Measurements from ENCODE around the gene SDCCAG8. TPM values are rescaled to one million over a fixed set of nuclear protein-coding genes. Genes with fewer than 3 reads are reported as not detected.

SDCCAG8 gene
- total RNA-seq, 1 donor from 2014 or later: 61.7 TPM

GRCh38 chr1:243254233-243254926 is 1.5 kb upstream of the SDCCAG8 start:
- DNase-seq: peak; percentile 83

GRCh38 chr1:243254927-243255790 is 682 bp upstream of the SDCCAG8 start, which contains the start of gene CEP170:
Gene CEP170 (minus strand): TSS chr1:243255281. CDS start chr1:243225280, 30,001 bp downstream.
- DNase-seq: peak; percentile 100

- DNase-seq: no peak
Measured at GRCh38 chr1:243256590-243256989, 749 bp downstream of the SDCCAG8 start.

- no peak for DNase-seq
Measured at GRCh38 chr1:243257189-243257588, 1.3 kb downstream of the SDCCAG8 start.

- DNase-seq: no peak
Measured at GRCh38 chr1:243258731-243259130, 2.9 kb downstream of the SDCCAG8 start.

GRCh38 chr1:243260221-243260880 is 4.5 kb downstream of the SDCCAG8 start:
- no peak for DNase-seq

GRCh38 chr1:243261390-243261789 is 5.5 kb downstream of the SDCCAG8 start:
- DNase-seq: no peak

- DNase-seq: no peak
Measured at GRCh38 chr1:243264717-243265116, 8.9 kb downstream of the SDCCAG8 start.

GRCh38 chr1:243266231-243266630 is 10.4 kb downstream of the SDCCAG8 start:
- no peak for DNase-seq

GRCh38 chr1:243267471-243267880 is 11.6 kb downstream of the SDCCAG8 start:
- no peak for DNase-seq

GRCh38 chr1:243267914-243268653 is 12.2 kb downstream of the SDCCAG8 start:
- DNase-seq: no peak

- no peak for DNase-seq
Measured at GRCh38 chr1:243268751-243269460, 13.1 kb downstream of the SDCCAG8 start.

- no peak for DNase-seq
Measured at GRCh38 chr1:243269461-243269801, 13.6 kb downstream of the SDCCAG8 start.

- DNase-seq: no peak
Measured at GRCh38 chr1:243270097-243270864, 14.4 kb downstream of the SDCCAG8 start.

GRCh38 chr1:243271996-243272395 is 16.2 kb downstream of the SDCCAG8 start:
- no peak for DNase-seq

GRCh38 chr1:243272401-243272800 is 16.6 kb downstream of the SDCCAG8 start:
- DNase-seq: no peak

GRCh38 chr1:243273506-243273905 is 17.7 kb downstream of the SDCCAG8 start:
- no peak for DNase-seq

GRCh38 chr1:243273945-243274344 is 18.1 kb downstream of the SDCCAG8 start:
- DNase-seq: no peak

GRCh38 chr1:243275316-243275715 is 19.5 kb downstream of the SDCCAG8 start:
- no peak for DNase-seq

- DNase-seq: no peak
Measured at GRCh38 chr1:243280571-243281129, 24.8 kb downstream of the SDCCAG8 start.

All from tongue (tissue), 2 donors.